GM12878 (cell line): ENCODE measurements around the gene OR10G6. TPM values are rescaled to one million over a fixed set of nuclear protein-coding genes. Genes with fewer than 3 reads are reported as not detected.

Experiments used
- FOS ChIP-seq: IDR thresholded peaks from 3 replicates; pipeline ENCODE4 v1.6.1; 2011; ENCODE audit warnings: borderline replicate concordance; ENCODE audit not compliant: insufficient read length; ENCODE audit errors: extremely low read depth
- MTA2 ChIP-seq: fragments of 450-650 bp; IDR thresholded peaks from 2 replicates; pipeline ENCODE4 v1.6.1; 2016; ENCODE audit warnings: low read depth, mild to moderate bottlenecking, moderate library complexity
- POLR2AphosphoS2 ChIP-seq: IDR thresholded peaks from 2 replicates; pipeline ENCODE4 v1.6.1; 2011; ENCODE audit warnings: low read depth, mild to moderate bottlenecking, low read length, improper control_type of control experiment, moderate library complexity
- SIN3A ChIP-seq: IDR thresholded peaks from 2 replicates; pipeline ENCODE4 v1.6.1; 2012; ENCODE audit warnings: low read depth, low read length, improper control_type of control experiment
- SREBF1 ChIP-seq: IDR thresholded peaks from 2 replicates; pipeline ENCODE4 v1.6.1; 2012; ENCODE audit warnings: mild to moderate bottlenecking, low read length
- SREBF2 ChIP-seq: IDR thresholded peaks from 2 replicates; pipeline ENCODE4 v1.6.1; 2012; ENCODE audit warnings: mild to moderate bottlenecking, low read length
- SUZ12 ChIP-seq: fragments of 200-600 bp; sonication (generic); IDR thresholded peaks from one replicate; pipeline ENCODE4 v1.6.1; 2018; ENCODE audit warnings: antibody characterized with exemption, mild to moderate bottlenecking; ENCODE audit not compliant: unreplicated experiment
- YY1 ChIP-seq: IDR thresholded peaks from 2 replicates; pipeline ENCODE4 v1.6.1; 2011; ENCODE audit warnings: low read depth, mild to moderate bottlenecking, low read length
- ZBTB40 ChIP-seq: fragments of 450-650 bp; IDR thresholded peaks from 2 replicates; pipeline ENCODE4 v1.6.1; 2016; ENCODE audit warnings: mild to moderate bottlenecking, moderate library complexity, borderline replicate concordance
- polyA plus RNA-seq, 11 experiments: library from polyadenylated mRNA; depleted of rRNA in 4 of 11; unstranded in 6 of 11; stranded (reverse) in 5 of 11; fragments of >200 nt; fragmentation: Nextera tagmentation in 4 of 11; fragmentation: Illumina TruSeq in 1 of 11; extraction: Ambion mirVana in 4 of 11; extraction: Trizol in 1 of 11; gene quantifications; 1 replicate in 1 of 11; 2 replicates in 10 of 11; pipeline versions ENCODE4 v1.2.1 to v1.2.3, GENCODE V29; 2011 to 2016; ENCODE audit warnings: inconsistent platforms in 2 of 11, missing spikeins in 2 of 11, low read depth in 1 of 11
- total RNA-seq, 4 experiments: library from RNA; depleted of rRNA in 3 of 4; stranded (reverse); fragments of >200 nt in 3 of 4; fragmentation: Illumina TruSeq in 1 of 4; extraction: Trizol in 1 of 4; gene quantifications; 2 replicates each; pipeline versions ENCODE4 v1.2.1 to v1.2.3, GENCODE V29; 2013 to 2021

Gene OR10G6
- total and polyA plus RNA-seq, 10 of the 15 experiments (the other 5 are each of a cell fraction or from before 2014, with no cell fraction given): not detected

- no peak for TF ChIP-seq ZBTB40
- no peak for TF ChIP-seq SUZ12
- TF ChIP-seq SREBF1: no peak
- no peak for TF ChIP-seq MTA2
- TF ChIP-seq YY1: no peak
- TF ChIP-seq SIN3A: no peak
- no peak for TF ChIP-seq FOS
- no peak for TF ChIP-seq POLR2AphosphoS2
- no peak for TF ChIP-seq SREBF2
Observed at GRCh38 chr11:123945132-123945531, 49.8 kb downstream of the OR10G6 start (continued).

Other genes starting within 250 kb of the OR10G6 start
Only the 7 nearest of the 14 such genes appear.
- gene OR4D5, start 55.5 kb downstream of the OR10G6 start, total RNA-seq (2014; rRNA removed): not detected in 2 replicates
- gene OR4D5, start 55.5 kb downstream of the OR10G6 start, total RNA-seq (2014; rRNA removed; fragmentation: Illumina TruSeq; extraction: Trizol): not detected in 2 replicates
- gene OR4D5, start 55.5 kb downstream of the OR10G6 start, total RNA-seq (2021): not detected in 2 replicates
- not detected in 2 replicates for gene OR4D5, start 55.5 kb downstream of the OR10G6 start, polyA plus RNA-seq (2011; rRNA removed)
- not detected in 2 replicates for gene OR4D5, start 55.5 kb downstream of the OR10G6 start, polyA plus RNA-seq (2014; fragmentation: Illumina TruSeq; extraction: Trizol)
- gene OR4D5, start 55.5 kb downstream of the OR10G6 start, polyA plus RNA-seq (2014; fragmentation: Nextera tagmentation; extraction: Ambion mirVana): not detected
- not detected in 2 replicates for gene OR4D5, start 55.5 kb downstream of the OR10G6 start, polyA plus RNA-seq (2014; rRNA removed)
- not detected for gene OR4D5, start 55.5 kb downstream of the OR10G6 start, polyA plus RNA-seq (2016; fragmentation: Nextera tagmentation; extraction: Ambion mirVana)
- not detected in 2 replicates for gene OR6T1, start 51.3 kb downstream of the OR10G6 start, total RNA-seq (2014; rRNA removed)
- not detected in 2 replicates for gene OR6T1, start 51.3 kb downstream of the OR10G6 start, total RNA-seq (2014; rRNA removed; fragmentation: Illumina TruSeq; extraction: Trizol)
- not detected in 2 replicates for gene OR6T1, start 51.3 kb downstream of the OR10G6 start, total RNA-seq (2021)
- gene OR6T1, start 51.3 kb downstream of the OR10G6 start, polyA plus RNA-seq (2011; rRNA removed): not detected in 2 replicates
- gene OR6T1, start 51.3 kb downstream of the OR10G6 start, polyA plus RNA-seq (2014; fragmentation: Illumina TruSeq; extraction: Trizol): not detected in 2 replicates
- not detected for gene OR6T1, start 51.3 kb downstream of the OR10G6 start, polyA plus RNA-seq (2014; fragmentation: Nextera tagmentation; extraction: Ambion mirVana)
- not detected in 2 replicates for gene OR6T1, start 51.3 kb downstream of the OR10G6 start, polyA plus RNA-seq (2014; rRNA removed)
- not detected for gene OR6T1, start 51.3 kb downstream of the OR10G6 start, polyA plus RNA-seq (2016; fragmentation: Nextera tagmentation; extraction: Ambion mirVana)
- gene OR10S1, start 17.4 kb downstream of the OR10G6 start, total RNA-seq (2014; rRNA removed): not detected in 2 replicates
- gene OR10S1, start 17.4 kb downstream of the OR10G6 start, total RNA-seq (2014; rRNA removed; fragmentation: Illumina TruSeq; extraction: Trizol): not detected in 2 replicates
- not detected in 2 replicates for gene OR10S1, start 17.4 kb downstream of the OR10G6 start, total RNA-seq (2021)
- not detected in 2 replicates for gene OR10S1, start 17.4 kb downstream of the OR10G6 start, polyA plus RNA-seq (2011; rRNA removed)
- gene OR10S1, start 17.4 kb downstream of the OR10G6 start, polyA plus RNA-seq (2014; fragmentation: Illumina TruSeq; extraction: Trizol): not detected in 2 replicates
- gene OR10S1, start 17.4 kb downstream of the OR10G6 start, polyA plus RNA-seq (2014; fragmentation: Nextera tagmentation; extraction: Ambion mirVana): not detected
- not detected in 2 replicates for gene OR10S1, start 17.4 kb downstream of the OR10G6 start, polyA plus RNA-seq (2014; rRNA removed)
- gene OR10S1, start 17.4 kb downstream of the OR10G6 start, polyA plus RNA-seq (2016; fragmentation: Nextera tagmentation; extraction: Ambion mirVana): not detected
- not detected in 2 replicates for gene OR10G4, start 17.8 kb upstream of the OR10G6 start, total RNA-seq (2014; rRNA removed)
- not detected in 2 replicates for gene OR10G4, start 17.8 kb upstream of the OR10G6 start, total RNA-seq (2014; rRNA removed; fragmentation: Illumina TruSeq; extraction: Trizol)
- not detected in 2 replicates for gene OR10G4, start 17.8 kb upstream of the OR10G6 start, total RNA-seq (2021)
- not detected in 2 replicates for gene OR10G4, start 17.8 kb upstream of the OR10G6 start, polyA plus RNA-seq (2011; rRNA removed)
- not detected in 2 replicates for gene OR10G4, start 17.8 kb upstream of the OR10G6 start, polyA plus RNA-seq (2014; fragmentation: Illumina TruSeq; extraction: Trizol)
- gene OR10G4, start 17.8 kb upstream of the OR10G6 start, polyA plus RNA-seq (2014; fragmentation: Nextera tagmentation; extraction: Ambion mirVana): not detected
- not detected in 2 replicates for gene OR10G4, start 17.8 kb upstream of the OR10G6 start, polyA plus RNA-seq (2014; rRNA removed)
- gene OR10G4, start 17.8 kb upstream of the OR10G6 start, polyA plus RNA-seq (2016; fragmentation: Nextera tagmentation; extraction: Ambion mirVana): not detected
- not detected in 2 replicates for gene OR10G9, start 27.9 kb upstream of the OR10G6 start, total RNA-seq (2014; rRNA removed)
- gene OR10G9, start 27.9 kb upstream of the OR10G6 start, total RNA-seq (2014; rRNA removed; fragmentation: Illumina TruSeq; extraction: Trizol): not detected in 2 replicates
- not detected in 2 replicates for gene OR10G9, start 27.9 kb upstream of the OR10G6 start, total RNA-seq (2021)
- gene OR10G9, start 27.9 kb upstream of the OR10G6 start, polyA plus RNA-seq (2011; rRNA removed): not detected in 2 replicates
- not detected in 2 replicates for gene OR10G9, start 27.9 kb upstream of the OR10G6 start, polyA plus RNA-seq (2014; fragmentation: Illumina TruSeq; extraction: Trizol)
- not detected for gene OR10G9, start 27.9 kb upstream of the OR10G6 start, polyA plus RNA-seq (2014; fragmentation: Nextera tagmentation; extraction: Ambion mirVana)
- gene OR10G9, start 27.9 kb upstream of the OR10G6 start, polyA plus RNA-seq (2014; rRNA removed): not detected in 2 replicates
- gene OR10G9, start 27.9 kb upstream of the OR10G6 start, polyA plus RNA-seq (2016; fragmentation: Nextera tagmentation; extraction: Ambion mirVana): not detected
- gene OR10G8, start 31.6 kb upstream of the OR10G6 start, total RNA-seq (2014; rRNA removed): not detected in 2 replicates
- not detected in 2 replicates for gene OR10G8, start 31.6 kb upstream of the OR10G6 start, total RNA-seq (2014; rRNA removed; fragmentation: Illumina TruSeq; extraction: Trizol)
- gene OR10G8, start 31.6 kb upstream of the OR10G6 start, total RNA-seq (2021): not detected in 2 replicates
- not detected in 2 replicates for gene OR10G8, start 31.6 kb upstream of the OR10G6 start, polyA plus RNA-seq (2011; rRNA removed)
- gene OR10G8, start 31.6 kb upstream of the OR10G6 start, polyA plus RNA-seq (2014; fragmentation: Illumina TruSeq; extraction: Trizol): not detected in 2 replicates
- not detected for gene OR10G8, start 31.6 kb upstream of the OR10G6 start, polyA plus RNA-seq (2014; fragmentation: Nextera tagmentation; extraction: Ambion mirVana)
- not detected in 2 replicates for gene OR10G8, start 31.6 kb upstream of the OR10G6 start, polyA plus RNA-seq (2014; rRNA removed)
- gene OR10G8, start 31.6 kb upstream of the OR10G6 start, polyA plus RNA-seq (2016; fragmentation: Nextera tagmentation; extraction: Ambion mirVana): not detected
- not detected in 2 replicates for gene OR10G7, start 46.2 kb upstream of the OR10G6 start, total RNA-seq (2014; rRNA removed)
- gene OR10G7, start 46.2 kb upstream of the OR10G6 start, total RNA-seq (2014; rRNA removed; fragmentation: Illumina TruSeq; extraction: Trizol): not detected in 2 replicates
- gene OR10G7, start 46.2 kb upstream of the OR10G6 start, total RNA-seq (2021): not detected in 2 replicates
- gene OR10G7, start 46.2 kb upstream of the OR10G6 start, polyA plus RNA-seq (2011; rRNA removed): not detected in 2 replicates
- not detected in 2 replicates for gene OR10G7, start 46.2 kb upstream of the OR10G6 start, polyA plus RNA-seq (2014; fragmentation: Illumina TruSeq; extraction: Trizol)
- gene OR10G7, start 46.2 kb upstream of the OR10G6 start, polyA plus RNA-seq (2014; fragmentation: Nextera tagmentation; extraction: Ambion mirVana): not detected
- gene OR10G7, start 46.2 kb upstream of the OR10G6 start, polyA plus RNA-seq (2014; rRNA removed): not detected in 2 replicates
- gene OR10G7, start 46.2 kb upstream of the OR10G6 start, polyA plus RNA-seq (2016; fragmentation: Nextera tagmentation; extraction: Ambion mirVana): not detected